ENCODE measurements around the gene COX6A2. TPM values are rescaled to one million over a fixed set of nuclear protein-coding genes. Genes with fewer than 3 reads are reported as not detected.

The COX6A2 gene
- total RNA-seq, 1 experiment from 2014 or later: not detected

DNA sequence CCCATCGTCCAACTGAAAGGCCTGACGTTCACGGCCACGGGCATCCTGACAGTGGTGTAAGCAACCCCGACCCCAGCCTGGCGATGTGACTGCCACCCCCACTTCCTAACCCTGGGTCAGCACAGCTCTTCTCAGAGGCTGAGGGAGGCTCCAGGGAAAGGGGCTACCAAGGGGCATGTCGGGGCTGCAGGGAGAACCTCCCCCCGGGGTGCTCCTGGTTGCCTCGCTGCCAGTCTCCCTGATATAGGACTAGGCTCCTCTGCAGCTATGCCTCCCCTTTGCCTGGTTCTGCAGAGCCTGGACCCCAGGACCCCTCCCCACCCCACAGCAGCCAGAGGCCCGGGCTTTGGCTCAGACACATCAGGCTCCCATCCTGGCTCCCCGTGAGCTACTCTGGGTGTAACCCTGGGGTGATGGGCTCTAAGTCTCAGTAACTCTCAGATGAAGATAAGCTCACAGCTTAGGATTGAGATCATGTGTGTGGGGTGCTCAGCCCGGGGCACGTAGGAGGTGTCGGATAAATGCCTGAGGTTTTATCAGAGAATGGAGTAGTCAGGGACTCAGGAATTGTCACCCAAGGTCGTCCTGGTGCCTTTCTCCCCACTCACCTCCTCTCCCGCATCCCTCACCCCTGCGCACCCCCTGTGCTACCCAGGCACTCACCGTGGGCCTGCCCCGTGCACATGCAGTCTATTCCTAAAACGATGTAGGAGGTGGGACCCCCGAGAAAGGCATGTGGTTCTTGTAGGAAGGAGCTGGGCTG, 24.4 kb downstream of the COX6A2 start:
- H3K9me3 ChIP-seq (ENCODE audit: control insufficient read depth, insufficient read depth, low read depth, low read length): no peaks in the 10 kb centered on the region
- peak; percentile 24; the same call in 1 of the 2 replicates for ATAC-seq
- POLR2A ChIA-PET: no interaction called here
- CTCF ChIA-PET: no interaction called here
- BruUV-seq (replicated peaks): TSS peak; percentile 80
- peaks cover 2% of the 10 kb centered on the region; the same call in 1 of the 2 replicates for H3K36me3 ChIP-seq (ENCODE audit: control insufficient read depth, insufficient read depth, low read length)
- H3K4me1 ChIP-seq (ENCODE audit: control insufficient read depth, insufficient read depth, low read length): no peaks in the 10 kb centered on the region
- in situ Hi-C loops (cut with HindIII; ENCODE audit: low pct_unique_long_range_greater_than_20kb, low sequenced_read_pairs) (no loop called here), intact Hi-C loops (cut with micrococcal nuclease; ENCODE audit: unreplicated experiment) (no loop called here)
- H3K27ac ChIP-seq (ENCODE audit: low read length): peak overlapping the region; percentile 51
- no peaks in the 10 kb centered on the region for H3K27me3 ChIP-seq (ENCODE audit: control insufficient read depth, insufficient read depth, low read length)
- DNase-seq (ENCODE audit: low read depth, low spot score): no peak
- H3K4me3 ChIP-seq (ENCODE audit: low read depth in 2 of 2, low read length in 2 of 2): peak overlapping the region; percentile 46 to 54
- TF ChIP-seq TCF7L2 (IDR thresholded peaks at IDR 0.05; ENCODE audit: low read depth, low read length) (no peak), SIN3A (IDR thresholded peaks at IDR 0.05; ENCODE audit: borderline replicate concordance, insufficient read depth, low read depth, low read length) (no peak), POLR2AphosphoS5 (IDR thresholded peaks at IDR 0.05; ENCODE audit: low read depth, low read length) (no peak)
- TF ChIP-seq, protein P1, sequence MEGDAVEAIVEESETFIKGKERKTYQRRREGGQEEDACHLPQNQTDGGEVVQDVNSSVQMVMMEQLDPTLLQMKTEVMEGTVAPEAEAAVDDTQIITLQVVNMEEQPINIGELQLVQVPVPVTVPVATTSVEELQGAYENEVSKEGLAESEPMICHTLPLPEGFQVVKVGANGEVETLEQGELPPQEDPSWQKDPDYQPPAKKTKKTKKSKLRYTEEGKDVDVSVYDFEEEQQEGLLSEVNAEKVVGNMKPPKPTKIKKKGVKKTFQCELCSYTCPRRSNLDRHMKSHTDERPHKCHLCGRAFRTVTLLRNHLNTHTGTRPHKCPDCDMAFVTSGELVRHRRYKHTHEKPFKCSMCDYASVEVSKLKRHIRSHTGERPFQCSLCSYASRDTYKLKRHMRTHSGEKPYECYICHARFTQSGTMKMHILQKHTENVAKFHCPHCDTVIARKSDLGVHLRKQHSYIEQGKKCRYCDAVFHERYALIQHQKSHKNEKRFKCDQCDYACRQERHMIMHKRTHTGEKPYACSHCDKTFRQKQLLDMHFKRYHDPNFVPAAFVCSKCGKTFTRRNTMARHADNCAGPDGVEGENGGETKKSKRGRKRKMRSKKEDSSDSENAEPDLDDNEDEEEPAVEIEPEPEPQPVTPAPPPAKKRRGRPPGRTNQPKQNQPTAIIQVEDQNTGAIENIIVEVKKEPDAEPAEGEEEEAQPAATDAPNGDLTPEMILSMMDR (IDR thresholded peaks at IDR 0.05): no peak
- TF ChIP-seq, protein P2, sequence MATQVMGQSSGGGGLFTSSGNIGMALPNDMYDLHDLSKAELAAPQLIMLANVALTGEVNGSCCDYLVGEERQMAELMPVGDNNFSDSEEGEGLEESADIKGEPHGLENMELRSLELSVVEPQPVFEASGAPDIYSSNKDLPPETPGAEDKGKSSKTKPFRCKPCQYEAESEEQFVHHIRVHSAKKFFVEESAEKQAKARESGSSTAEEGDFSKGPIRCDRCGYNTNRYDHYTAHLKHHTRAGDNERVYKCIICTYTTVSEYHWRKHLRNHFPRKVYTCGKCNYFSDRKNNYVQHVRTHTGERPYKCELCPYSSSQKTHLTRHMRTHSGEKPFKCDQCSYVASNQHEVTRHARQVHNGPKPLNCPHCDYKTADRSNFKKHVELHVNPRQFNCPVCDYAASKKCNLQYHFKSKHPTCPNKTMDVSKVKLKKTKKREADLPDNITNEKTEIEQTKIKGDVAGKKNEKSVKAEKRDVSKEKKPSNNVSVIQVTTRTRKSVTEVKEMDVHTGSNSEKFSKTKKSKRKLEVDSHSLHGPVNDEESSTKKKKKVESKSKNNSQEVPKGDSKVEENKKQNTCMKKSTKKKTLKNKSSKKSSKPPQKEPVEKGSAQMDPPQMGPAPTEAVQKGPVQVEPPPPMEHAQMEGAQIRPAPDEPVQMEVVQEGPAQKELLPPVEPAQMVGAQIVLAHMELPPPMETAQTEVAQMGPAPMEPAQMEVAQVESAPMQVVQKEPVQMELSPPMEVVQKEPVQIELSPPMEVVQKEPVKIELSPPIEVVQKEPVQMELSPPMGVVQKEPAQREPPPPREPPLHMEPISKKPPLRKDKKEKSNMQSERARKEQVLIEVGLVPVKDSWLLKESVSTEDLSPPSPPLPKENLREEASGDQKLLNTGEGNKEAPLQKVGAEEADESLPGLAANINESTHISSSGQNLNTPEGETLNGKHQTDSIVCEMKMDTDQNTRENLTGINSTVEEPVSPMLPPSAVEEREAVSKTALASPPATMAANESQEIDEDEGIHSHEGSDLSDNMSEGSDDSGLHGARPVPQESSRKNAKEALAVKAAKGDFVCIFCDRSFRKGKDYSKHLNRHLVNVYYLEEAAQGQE (IDR thresholded peaks at IDR 0.05; ENCODE audit: insufficient read depth in 1 of 2, low read depth in 2 of 2, low read length in 1 of 2): no peak

DNA sequence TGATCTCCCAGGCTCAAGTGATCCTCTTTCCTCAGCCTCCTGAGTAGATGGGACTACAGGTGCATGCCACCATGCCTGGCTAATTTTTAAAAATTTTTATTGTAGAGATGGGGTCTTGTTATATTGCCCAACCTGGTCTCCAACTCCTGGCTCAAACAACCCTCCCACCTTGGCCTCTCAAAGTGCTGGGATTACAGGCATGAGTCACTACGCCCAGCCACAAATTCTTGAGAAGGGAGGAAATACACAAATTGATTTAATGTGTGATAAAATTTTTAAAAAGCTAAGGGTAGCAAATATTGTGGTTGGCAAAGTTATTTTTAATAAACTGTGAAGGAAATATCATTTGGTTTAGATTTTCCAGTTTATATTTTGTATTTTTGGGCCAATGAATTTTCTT, 25.5 kb downstream of the COX6A2 start:
- H3K36me3 ChIP-seq (ENCODE audit: control insufficient read depth, insufficient read depth, low read length): peaks cover 2% of the 10 kb centered on the region; the same call in 1 of the 2 replicates
- in situ Hi-C loops (cut with HindIII; ENCODE audit: low pct_unique_long_range_greater_than_20kb, low sequenced_read_pairs): no loop called here
- no TSS peak for BruUV-seq (replicated peaks)
- TF ChIP-seq, protein P2 (IDR thresholded peaks at IDR 0.05; ENCODE audit: insufficient read depth in 1 of 2, low read depth in 2 of 2, low read length in 1 of 2): no peak
- no peak for TF ChIP-seq TCF7L2 (IDR thresholded peaks at IDR 0.05; ENCODE audit: low read depth, low read length)
- TF ChIP-seq POLR2AphosphoS5 (IDR thresholded peaks at IDR 0.05; ENCODE audit: low read depth, low read length): no peak
- TF ChIP-seq, protein P1 (IDR thresholded peaks at IDR 0.05): no peak
- TF ChIP-seq SIN3A (IDR thresholded peaks at IDR 0.05; ENCODE audit: borderline replicate concordance, insufficient read depth, low read depth, low read length): no peak
- intact Hi-C loops (cut with micrococcal nuclease; ENCODE audit: unreplicated experiment): no loop called here
- H3K4me3 ChIP-seq (ENCODE audit: low read depth in 2 of 2, low read length in 2 of 2): no peak overlapping the region
- no peaks in the 10 kb centered on the region for H3K4me1 ChIP-seq (ENCODE audit: control insufficient read depth, insufficient read depth, low read length)
- no peak for ATAC-seq
- H3K27ac ChIP-seq (ENCODE audit: low read length): no peak overlapping the region
- ChIA-PET POLR2A (interaction anchor here (0.6 kb wide), 1 partner anchor 50 kb away, joined by 12 read pairs; no protein-coding TSS in a partner anchor), CTCF (no interaction called here)
- no peaks in the 10 kb centered on the region for H3K9me3 ChIP-seq (ENCODE audit: control insufficient read depth, insufficient read depth, low read depth, low read length)
- H3K27me3 ChIP-seq (ENCODE audit: control insufficient read depth, insufficient read depth, low read length): no peaks in the 10 kb centered on the region
- no peak for DNase-seq (ENCODE audit: low read depth, low spot score)
